ENCODE data around the gene ARPC1A.

DNA sequence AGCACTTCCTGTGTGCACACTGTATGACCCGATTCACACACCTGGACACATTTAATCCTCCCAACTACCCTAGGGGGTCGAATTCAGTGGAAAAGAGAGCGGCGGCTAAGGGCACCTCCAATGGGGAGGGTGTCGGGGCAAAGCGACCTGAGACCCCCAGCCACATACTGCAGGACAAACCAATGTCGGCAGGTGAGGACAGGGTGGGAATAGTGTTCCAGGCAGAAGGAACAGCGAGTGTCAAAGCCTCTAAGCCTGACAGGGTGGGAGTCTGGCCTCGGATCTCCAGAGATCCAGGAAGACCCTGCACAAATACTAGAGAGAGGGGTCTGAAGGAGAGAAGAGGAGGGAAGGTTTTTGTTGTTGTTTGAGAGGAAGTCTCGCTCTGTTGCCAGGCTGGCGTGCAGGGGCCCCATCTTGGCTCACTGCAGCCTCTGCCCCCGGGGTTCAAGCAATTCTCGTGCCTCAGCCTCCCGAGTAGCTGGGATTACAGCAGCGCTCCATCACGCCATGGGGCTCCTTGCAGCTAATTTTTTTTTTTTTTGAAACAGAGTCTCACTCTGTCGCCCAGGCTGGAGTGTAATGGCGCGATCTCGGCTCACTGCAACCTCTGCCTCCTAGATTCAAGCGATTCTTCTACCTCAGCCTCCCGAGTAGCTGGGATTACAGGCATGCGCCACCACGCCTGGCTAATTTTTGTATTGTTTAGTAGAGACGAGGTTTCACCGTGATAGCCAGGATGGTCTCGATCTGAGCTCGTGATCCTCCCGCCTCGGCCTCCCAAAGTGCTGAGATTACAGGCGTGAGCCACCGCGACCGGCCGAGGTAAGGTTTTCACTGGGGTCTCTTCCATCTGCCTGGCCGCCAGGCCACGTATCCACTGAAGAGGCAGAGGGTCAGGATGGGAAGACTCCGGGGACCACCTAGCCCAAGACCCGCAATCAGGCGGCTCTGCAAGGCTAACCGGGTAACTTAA is 47.7 kb downstream of the ARPC1A start:
- TF ChIP-seq TAF1 (IDR thresholded peaks at IDR 0.05; ENCODE audit: borderline replicate concordance, low read depth, low read length) (no peak), POLR2A (IDR thresholded peaks at IDR 0.05; ENCODE audit: low read depth, low read length) (no peak)

Measured in GM12892 (cell line).